ENCODE data around the gene GDI2. TPM values are rescaled to one million over a fixed set of nuclear protein-coding genes. Genes with fewer than 3 reads are reported as not detected.

The GDI2 gene
- total and polyA plus RNA-seq, 9 of the 15 experiments (the other 6 are each of a cell fraction or from before 2014, with no cell fraction given): 262 to 424 (median 287) TPM

DNA sequence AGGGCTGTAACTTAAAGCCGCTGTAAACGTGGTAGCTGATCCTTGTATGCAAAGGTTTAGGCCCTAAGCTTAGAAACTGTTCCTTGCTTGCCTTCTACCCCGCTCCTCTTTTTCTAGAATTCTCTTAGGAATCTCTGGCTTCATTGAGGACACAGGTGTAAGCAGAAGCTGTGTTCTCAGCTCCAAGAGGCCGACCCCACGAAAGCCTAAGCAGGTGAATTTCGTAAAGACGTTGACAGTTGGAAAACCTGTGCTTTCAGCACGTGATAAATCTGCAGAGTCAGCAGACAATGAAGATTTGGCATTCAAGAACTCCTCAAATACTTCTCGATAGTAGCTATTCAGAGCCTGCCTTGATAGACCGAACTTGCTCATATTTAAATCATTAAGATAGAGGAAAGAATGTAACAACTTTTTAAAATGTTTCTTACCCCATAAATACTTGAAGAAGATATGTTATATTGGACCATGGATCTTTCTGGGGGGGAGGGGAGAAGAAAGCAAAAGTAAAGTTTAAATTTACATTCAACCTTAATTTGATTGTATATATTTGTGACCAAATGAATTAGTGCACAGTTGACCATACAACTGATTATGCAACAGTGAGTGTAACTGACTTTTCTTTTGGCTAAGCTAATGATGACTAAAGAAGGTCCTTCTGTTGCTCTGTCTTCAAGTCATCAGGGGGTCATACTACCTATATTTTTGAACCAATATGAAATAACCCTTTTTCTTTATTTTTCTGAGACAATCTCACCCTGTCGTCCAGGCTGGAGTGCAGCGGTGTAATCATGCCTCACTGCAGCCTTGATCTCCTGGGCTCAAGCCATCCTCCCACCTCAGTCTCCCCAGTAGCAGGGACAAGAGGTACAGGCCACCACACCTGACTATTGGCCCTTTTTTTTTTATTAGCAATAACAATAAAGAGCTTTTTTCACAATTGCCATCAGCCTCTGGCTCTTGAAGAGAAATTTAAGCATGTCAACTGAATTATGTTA is 1.2 kb upstream of the GDI2 start (continued):
- peak; percentile 94 for TF ChIP-seq ZNF592 (IDR thresholded peaks at IDR 0.05)
- peak; percentile 19 for TF ChIP-seq MEIS2 (IDR thresholded peaks at IDR 0.05; ENCODE audit: partially characterized antibody)
- no peak for TF ChIP-seq BDP1 (IDR thresholded peaks at IDR 0.05; ENCODE audit: insufficient read depth, insufficient read length)
- TF ChIP-seq ZNF175 (CRISPR knock-in tag; IDR thresholded peaks at IDR 0.05; ENCODE audit: low read depth): 0 out of 2 replicates have a peak, but pooled peaks have one; percentile 22
- TF ChIP-seq ZSCAN32 (CRISPR knock-in tag; IDR thresholded peaks at IDR 0.05): no peak
- TF ChIP-seq PPARD (CRISPR knock-in tag; IDR thresholded peaks at IDR 0.05): no peak
- no peak for TF ChIP-seq NR1H2 (CRISPR knock-in tag; IDR thresholded peaks at IDR 0.05)
- no peak for TF ChIP-seq ZNF57 (CRISPR knock-in tag; IDR thresholded peaks at IDR 0.05)
- TF ChIP-seq TAF9B (IDR thresholded peaks at IDR 0.05; ENCODE audit: partially characterized antibody): no peak
- TF ChIP-seq CEBPG (CRISPR knock-in tag; IDR thresholded peaks at IDR 0.05): peak; percentile 27; the same call in 1 of the 2 replicates
- TF ChIP-seq CEBPG (tag; conservative IDR thresholded peaks at IDR 0.05 in 1 of 2, IDR thresholded peaks at IDR 0.05 in 1 of 2): peak; percentile 82 to 84
- TF ChIP-seq NFE2 (IDR thresholded peaks at IDR 0.05; ENCODE audit: low read depth): peak; percentile 34; the same call in 1 of the 2 replicates
- no peak for TF ChIP-seq ELK3 (CRISPR knock-in tag; IDR thresholded peaks at IDR 0.05)
- 0 out of 2 replicates have a peak, but pooled peaks have one; percentile 7 for TF ChIP-seq ZNF134 (CRISPR knock-in tag; conservative IDR thresholded peaks at IDR 0.05)
- TF ChIP-seq BACH1 (tag; IDR thresholded peaks at IDR 0.05): peak; percentile 61; the same call in 1 of the 2 replicates
- no peak for TF ChIP-seq MYC (IDR thresholded peaks at IDR 0.05; ENCODE audit: low read depth, low read length)
- peak; percentile 65; the same call in 1 of the 2 replicates for TF ChIP-seq MYC (CRISPR knock-in tag; IDR thresholded peaks at IDR 0.05; ENCODE audit: borderline replicate concordance, low read depth)
- peak; percentile 99 for TF ChIP-seq ZNF316 (IDR thresholded peaks at IDR 0.05)

Measured in K562 (cell line).